Suprapubic skin (tissue), 4 donors: ENCODE measurements around the gene YARS1. TPM values are rescaled to one million over a fixed set of nuclear protein-coding genes. Genes with fewer than 3 reads are reported as not detected.
"Not testable (repeated sequence)": the region's sequence is repeated elsewhere in the genome, so short reads cannot be mapped to it uniquely, and the experiment has no call there.

Experiments
- DNase-seq, 2 donors: peaks; one replicate each; pipeline ENCODE4 v3.0.0-alpha.2; 2019; ENCODE audit warnings: low spot score in 2 of 2
- H3K27ac ChIP-seq: fragments of 200-600 bp; sonication (generic); one replicate; pipeline ENCODE4 v1.5.1; 2019
- H3K27me3 ChIP-seq: fragments of 200-600 bp; sonication (generic); one replicate; pipeline ENCODE4 v1.5.1; 2019
- H3K36me3 ChIP-seq: fragments of 200-600 bp; sonication (generic); one replicate; pipeline ENCODE4 v1.5.1; 2019
- H3K4me1 ChIP-seq: fragments of 200-600 bp; sonication (generic); one replicate; pipeline ENCODE4 v1.5.1; 2019
- H3K4me3 ChIP-seq: fragments of 200-600 bp; sonication (generic); one replicate; pipeline ENCODE4 v1.5.1; 2019; ENCODE audit warnings: mild to moderate bottlenecking
- H3K9me3 ChIP-seq: fragments of 200-600 bp; sonication (generic); one replicate; pipeline ENCODE4 v1.5.1; 2019
- CTCF ChIP-seq, 2 donors: fragments of 200-600 bp in 1 of 2; fragments of 450-650 bp in 1 of 2; sonication (generic) in 1 of 2; IDR thresholded peaks; one replicate each; pipeline ENCODE4 v1.5.1; 2016 to 2019; ENCODE audit warnings: antibody characterized with exemption in 2 of 2, mild to moderate bottlenecking in 1 of 2, moderate library complexity in 1 of 2
- EP300 ChIP-seq: sonication (generic); formaldehyde crosslinking; IDR thresholded peaks from one replicate; pipeline ENCODE4 v1.6.1; 2017; ENCODE audit warnings: antibody characterized with exemption
- POLR2A ChIP-seq, 2 donors: fragments of 450-650 bp; IDR thresholded peaks; one replicate each; pipeline ENCODE4 v1.6.1; 2017; ENCODE audit warnings: antibody characterized with exemption in 2 of 2, mild to moderate bottlenecking in 2 of 2, moderate library complexity in 2 of 2
- POLR2AphosphoS5 ChIP-seq, 3 donors: sonication (generic); formaldehyde crosslinking; IDR thresholded peaks; one replicate each; pipeline ENCODE4 v1.6.1; 2017; ENCODE audit warnings: antibody characterized with exemption in 3 of 3
- WGBS: methylation state at CpG from one replicate; pipeline ENCODE4 v1.1.5; 2018; 5-methylcytosine and 5-hydroxymethylcytosine counted together
- total RNA-seq, 4 donors: library from RNA; depleted of rRNA; stranded (reverse); fragments of >200 nt; gene quantifications; one replicate each; pipeline ENCODE4 v1.1.0, GENCODE V29; 2016

Gene YARS1
- total RNA-seq, 4 donors from 2014 or later: 47.1 to 68.1 (median 50.7) TPM

DNA sequence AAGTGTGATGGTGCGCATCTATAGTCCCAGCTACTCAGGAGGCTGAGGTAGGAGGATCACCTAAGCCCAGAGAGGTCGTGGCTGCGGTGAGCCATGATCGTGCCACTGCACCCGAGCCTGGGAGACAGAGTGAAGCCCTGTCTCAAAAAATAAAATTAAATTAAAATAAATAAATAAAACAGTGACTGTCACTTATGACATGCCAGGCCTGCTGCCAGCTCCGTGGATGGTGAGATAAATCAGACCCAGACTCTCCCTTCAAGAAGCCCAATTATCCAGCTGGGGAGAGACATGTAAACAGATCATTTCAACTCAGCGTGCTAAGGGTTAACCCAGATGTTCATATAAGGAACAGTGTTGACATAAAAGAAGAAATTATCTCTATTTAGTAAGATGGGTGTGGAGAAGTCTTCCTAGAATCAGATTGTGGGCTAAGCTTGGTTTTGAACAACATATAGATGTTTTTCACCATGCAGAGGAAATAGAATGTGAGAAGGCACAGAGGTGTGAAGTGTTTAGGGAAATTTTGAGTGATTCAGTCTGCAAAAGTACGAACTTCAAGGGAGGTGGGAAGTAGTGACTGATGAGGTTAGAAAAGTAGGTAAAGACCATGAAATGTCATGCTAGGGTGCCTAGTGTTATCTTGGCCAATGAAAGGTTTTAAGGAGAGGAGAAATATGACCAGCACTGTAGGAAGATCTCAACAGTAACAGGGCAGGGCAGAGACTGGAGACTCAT is 18.3 kb downstream of the YARS1 start:
- H3K4me3 ChIP-seq: no peak overlapping the region
- peaks cover 59% of the 10 kb centered on the region for H3K36me3 ChIP-seq
- no peaks in the 10 kb centered on the region for H3K4me1 ChIP-seq
- no peak overlapping the region for H3K27ac ChIP-seq
- H3K27me3 ChIP-seq: no peaks in the 10 kb centered on the region
- TF ChIP-seq POLR2A (IDR thresholded peaks at IDR 0.05): no peak
- no peak for TF ChIP-seq POLR2AphosphoS5 (IDR thresholded peaks at IDR 0.05)
- no peak for TF ChIP-seq CTCF (IDR thresholded peaks at IDR 0.05)
- TF ChIP-seq EP300: no peak
- no peaks in the 10 kb centered on the region for H3K9me3 ChIP-seq
- 85% methylated on average over 8 of the region's 8 CpGs for WGBS
- no peak for DNase-seq

DNA sequence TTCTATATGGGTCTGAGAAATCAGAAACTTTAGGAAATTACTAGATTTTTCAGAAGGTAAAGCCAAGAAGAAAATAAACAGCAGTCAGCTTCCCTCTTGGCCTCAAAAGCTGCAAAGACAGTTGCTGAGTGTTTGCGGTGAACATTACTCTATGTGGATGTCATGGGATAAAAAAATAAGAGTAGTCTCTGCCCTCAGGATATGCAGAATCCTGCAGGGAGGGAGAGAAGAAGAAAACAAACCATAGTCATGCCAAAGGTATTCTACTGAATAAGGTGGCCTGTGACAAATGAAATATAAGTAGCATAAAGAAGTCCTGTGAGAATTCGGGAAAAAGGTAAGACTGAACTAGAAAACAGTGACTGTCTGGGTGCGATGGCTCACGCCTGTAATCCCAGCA is 19.0 kb downstream of the YARS1 start:
- no peak for DNase-seq
- Histone ChIP-seq H3K27me3 (no peaks in the 10 kb centered on the region), H3K27ac (no peak overlapping the region), H3K9me3 (no peaks in the 10 kb centered on the region), H3K36me3 (peaks cover 63% of the 10 kb centered on the region), H3K4me1 (no peaks in the 10 kb centered on the region), H3K4me3 (no peak overlapping the region)
- no peak for TF ChIP-seq EP300
- 90% methylated on average over 4 of the region's 4 CpGs for WGBS

- Histone ChIP-seq H3K4me3 (no peak overlapping the region), H3K4me1 (no peaks in the 10 kb centered on the region), H3K9me3 (no peaks in the 10 kb centered on the region), H3K36me3 (peaks cover 62% of the 10 kb centered on the region), H3K27me3 (no peaks in the 10 kb centered on the region), H3K27ac (no peak overlapping the region)
- 83% methylated on average over 1 of the region's 1 CpG for WGBS
- no peak for DNase-seq
- TF ChIP-seq EP300 (no peak), POLR2AphosphoS5 (IDR thresholded peaks at IDR 0.05) (no peak), CTCF (IDR thresholded peaks at IDR 0.05) (no peak), POLR2A (IDR thresholded peaks at IDR 0.05) (no peak)
Observed at GRCh38 chr1:32797456-32797855, 19.7 kb downstream of the YARS1 start.

DNA sequence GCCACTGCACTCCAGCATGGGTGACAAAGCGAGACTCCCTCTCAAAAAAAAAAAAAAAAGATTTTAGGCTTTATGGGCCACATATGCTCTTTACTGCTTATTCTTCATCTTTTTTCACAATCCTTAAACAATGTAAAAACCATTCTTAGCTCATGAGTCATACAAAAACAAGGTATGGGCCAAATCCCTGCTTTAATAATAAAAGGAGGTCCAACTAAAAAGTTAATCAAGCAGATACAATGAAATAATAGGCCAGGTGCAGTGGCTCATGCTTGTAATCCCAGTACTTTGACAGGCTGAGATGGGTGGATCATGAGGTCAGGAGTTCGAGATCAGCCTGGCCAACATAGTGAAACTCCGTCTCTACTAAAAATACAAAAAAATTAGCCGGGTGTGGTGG is 21.4 kb downstream of the YARS1 start:
- not testable (repeated sequence) for H3K27me3 ChIP-seq, H3K4me1 ChIP-seq, DNase-seq, H3K4me3 ChIP-seq, H3K9me3 ChIP-seq, H3K27ac ChIP-seq
- 96% methylated on average over 4 of the region's 4 CpGs for WGBS
- peaks cover 61% of the 10 kb centered on the region for H3K36me3 ChIP-seq

- Histone ChIP-seq H3K4me3 (no peak overlapping the region), H3K9me3 (no peaks in the 10 kb centered on the region), H3K27me3 (no peaks in the 10 kb centered on the region), H3K36me3 (peaks cover 56% of the 10 kb centered on the region), H3K27ac (no peak overlapping the region), H3K4me1 (peaks cover 17% of the 10 kb centered on the region)
- DNase-seq: no peak
- TF ChIP-seq CTCF (IDR thresholded peaks at IDR 0.05) (no peak), POLR2AphosphoS5 (IDR thresholded peaks at IDR 0.05) (no peak)
- WGBS: 100% methylated on average over 1 of the region's 1 CpG
Observed at GRCh38 chr1:32791881-32792280, 25.3 kb downstream of the YARS1 start.

GRCh38 chr1:32789356-32789755 is 27.8 kb downstream of the YARS1 start:
- WGBS: 38% methylated on average over 2 of the region's 2 CpGs

GRCh38 chr1:32786856-32787255 is 30.3 kb downstream of the YARS1 start:
- Histone ChIP-seq H3K4me1 (peaks cover 19% of the 10 kb centered on the region), H3K4me3 (no peak overlapping the region), H3K9me3 (no peaks in the 10 kb centered on the region), H3K27me3 (no peaks in the 10 kb centered on the region), H3K36me3 (peaks cover 69% of the 10 kb centered on the region), H3K27ac (no peak overlapping the region)
- TF ChIP-seq POLR2AphosphoS5 (IDR thresholded peaks at IDR 0.05) (no peak), CTCF (IDR thresholded peaks at IDR 0.05) (peak in 1 of 2 donors; percentile 16)
- no peak for DNase-seq
- WGBS: 44% methylated on average over 4 of the region's 4 CpGs

More at GRCh38 chr1:32789356-32789755, 27.8 kb downstream of the YARS1 start:
- not testable (repeated sequence) for H3K4me3 ChIP-seq, H3K9me3 ChIP-seq, H3K27me3 ChIP-seq, DNase-seq
- Histone ChIP-seq H3K27ac (peak overlapping the region; percentile 41), H3K4me1 (peaks cover 19% of the 10 kb centered on the region), H3K36me3 (peaks cover 57% of the 10 kb centered on the region)
